IMR-90 (cell line): ENCODE results near the gene STK33. TPM values are rescaled to one million over a fixed set of nuclear protein-coding genes. Genes with fewer than 3 reads are reported as not detected.

Source experiments
- ATAC-seq: fragments of 200-7000 bp; cut with Tn5 transposase; 2 replicates; pipeline ENCODE4 v1.9.1; 2020; ENCODE audit warnings: low read depth, mild to moderate bottlenecking, moderate library complexity
- BruUV-seq: library from RNA; stranded (reverse); fragments of 400-500 nt; replicated peaks from 2 replicates; lab custom pipeline; 2021; lab: Mats Ljungman, UMichigan
- CTCF ChIA-PET: fragments of 300-600 bp; formaldehyde crosslinking; extraction: SDS; loops from one replicate; lab custom pipeline; 2021; ENCODE audit warnings: antibody characterized with exemption; lab: Yijun Ruan, JAX
- POLR2A ChIA-PET: fragments of 300-600 bp; sonication (Branson Sonifier 250); formaldehyde crosslinking; loops from one replicate; lab custom pipeline; 2022; ENCODE audit warnings: antibody characterized with exemption; ENCODE audit not compliant: unreplicated experiment; lab: Charles Lee
- DNase-seq: peaks from one replicate; pipeline ENCODE4 v3.0.0; 2013
- H2AFZ ChIP-seq: replicated peaks from 2 replicates; pipeline ENCODE3; 2013; ENCODE audit warnings: low read length, mild to moderate bottlenecking; ENCODE audit not compliant: poor library complexity
- H2AK5ac ChIP-seq: 2 replicates; pipeline ENCODE4 v1.6.1; 2013; ENCODE audit warnings: low read depth, low read length, inconsistent platforms
- H2AK9ac ChIP-seq: replicated peaks from 2 replicates; pipeline ENCODE3; 2013; ENCODE audit warnings: mild to moderate bottlenecking, low read depth, low read length, moderate library complexity; ENCODE audit not compliant: poor library complexity
- H2BK120ac ChIP-seq: 2 replicates; pipeline ENCODE4 v1.6.1; 2013; ENCODE audit warnings: low read depth, low read length, inconsistent platforms
- H2BK15ac ChIP-seq: 3 replicates; pipeline ENCODE4 v1.6.1; 2013; ENCODE audit warnings: low read depth, low read length, inconsistent platforms
- H2BK20ac ChIP-seq: 2 replicates; pipeline ENCODE4 v1.6.1; 2013; ENCODE audit warnings: low read depth, mild to moderate bottlenecking, inconsistent platforms, low read length, moderate library complexity
- H2BK5ac ChIP-seq: 2 replicates; pipeline ENCODE4 v1.6.1; 2013; ENCODE audit warnings: mild to moderate bottlenecking, low read depth, low read length, inconsistent platforms; ENCODE audit not compliant: poor library complexity, severe bottlenecking
- H3K14ac ChIP-seq: replicated peaks from 2 replicates; pipeline ENCODE4 v1.6.1; 2013; ENCODE audit warnings: low read depth, low read length, inconsistent platforms
- H3K18ac ChIP-seq: 2 replicates; pipeline ENCODE4 v1.6.1; 2013; ENCODE audit warnings: low read depth, low read length, control low read depth
- H3K23ac ChIP-seq: 2 replicates; pipeline ENCODE4 v1.6.1; 2013; ENCODE audit warnings: low read depth, low read length, inconsistent platforms
- H3K27ac ChIP-seq: 2 replicates; pipeline ENCODE4 v1.5.1; 2013; ENCODE audit warnings: mild to moderate bottlenecking, control low read depth, low read length; ENCODE audit not compliant: insufficient read depth
- H3K27me3 ChIP-seq: 2 replicates; pipeline ENCODE4 v1.6.1; 2013; ENCODE audit warnings: low read length; ENCODE audit not compliant: control insufficient read depth, insufficient read depth
- H3K36me3 ChIP-seq: 2 replicates; pipeline ENCODE4 v1.6.1; 2013; ENCODE audit warnings: low read length, mixed read lengths; ENCODE audit not compliant: control insufficient read depth, insufficient read depth
- H3K4ac ChIP-seq: 2 replicates; pipeline ENCODE4 v1.6.1; 2013; ENCODE audit warnings: low read depth, low read length, inconsistent platforms
- H3K4me1 ChIP-seq: 2 replicates; pipeline ENCODE4 v1.6.1; 2013; ENCODE audit warnings: low read length, mixed read lengths; ENCODE audit not compliant: control insufficient read depth, insufficient read depth
- H3K4me2 ChIP-seq: 2 replicates; pipeline ENCODE4 v1.6.1; 2013; ENCODE audit warnings: low read depth, mild to moderate bottlenecking, control low read depth, low read length, moderate library complexity
- H3K4me3 ChIP-seq: 2 replicates; pipeline ENCODE4 v1.5.1; 2013; ENCODE audit warnings: low read depth, mild to moderate bottlenecking, control low read depth, low read length, moderate library complexity; ENCODE audit not compliant: insufficient read depth
- H3K56ac ChIP-seq: 2 replicates; pipeline ENCODE4 v1.6.1; 2013; ENCODE audit warnings: low read length, inconsistent platforms; ENCODE audit not compliant: insufficient read depth; ENCODE audit errors: extremely low read depth
- H3K79me1 ChIP-seq, 2 experiments: 2 replicates each; pipeline ENCODE4 v1.6.1; 2013; ENCODE audit warnings: low read length in 2 of 2, inconsistent platforms in 1 of 2, low read depth in 1 of 2
- H3K9ac ChIP-seq: 2 replicates; pipeline ENCODE4 v1.6.1; 2013; ENCODE audit warnings: low read depth, low read length, control low read depth
- H3K9me1 ChIP-seq: 2 replicates; pipeline ENCODE4 v1.6.1; 2013; ENCODE audit warnings: low read length, inconsistent platforms; ENCODE audit not compliant: insufficient read depth
- H3K9me3 ChIP-seq: 2 replicates; pipeline ENCODE4 v1.6.1; 2013; ENCODE audit warnings: low read length; ENCODE audit not compliant: control insufficient read depth, insufficient read depth
- H4K20me1 ChIP-seq: 2 replicates; pipeline ENCODE4 v1.6.1; 2013; ENCODE audit warnings: low read length, inconsistent platforms; ENCODE audit not compliant: insufficient read depth
- H4K5ac ChIP-seq: 2 replicates; pipeline ENCODE4 v1.6.1; 2013; ENCODE audit warnings: mild to moderate bottlenecking, low read depth, low read length, control low read depth
- H4K8ac ChIP-seq, 2 experiments: 2 replicates each; pipeline ENCODE4 v1.6.1; 2013; ENCODE audit warnings: low read depth in 2 of 2, low read length in 2 of 2, control low read depth in 1 of 2, inconsistent platforms in 1 of 2
- H4K91ac ChIP-seq: 2 replicates; pipeline ENCODE4 v1.6.1; 2013; ENCODE audit warnings: low read depth, low read length, inconsistent platforms; ENCODE audit not compliant: insufficient read depth
- BHLHE40 ChIP-seq: fragments of 150-350 bp; IDR thresholded peaks from 2 replicates; pipeline ENCODE4 v1.6.1; 2016; ENCODE audit warnings: mild to moderate bottlenecking, low read depth, low read length
- CEBPB ChIP-seq: IDR thresholded peaks from 2 replicates; pipeline ENCODE4 v1.6.1; 2012; ENCODE audit warnings: low read depth, low read length, improper control_type of control experiment
- CHD1 ChIP-seq: IDR thresholded peaks from 2 replicates; pipeline ENCODE4 v1.6.1; 2012; ENCODE audit warnings: low read depth, low read length, improper control_type of control experiment
- ELK1 ChIP-seq: fragments of 150-350 bp; IDR thresholded peaks from 2 replicates; pipeline ENCODE4 v1.6.1; 2016; ENCODE audit warnings: low read depth, mild to moderate bottlenecking, low read length, moderate library complexity, borderline replicate concordance
- FOS ChIP-seq: fragments of 150-350 bp; IDR thresholded peaks from 2 replicates; pipeline ENCODE4 v1.6.1; 2016; ENCODE audit warnings: low read depth, low read length
- MAFK ChIP-seq: IDR thresholded peaks from 2 replicates; pipeline ENCODE4 v1.6.1; 2012; ENCODE audit warnings: low read depth, low read length, improper control_type of control experiment
- MAZ ChIP-seq: IDR thresholded peaks from 2 replicates; pipeline ENCODE4 v1.6.1; 2012; ENCODE audit warnings: low read depth, mild to moderate bottlenecking, low read length, improper control_type of control experiment, moderate library complexity, borderline replicate concordance
- MXI1 ChIP-seq: IDR thresholded peaks from 2 replicates; pipeline ENCODE4 v1.6.1; 2012; ENCODE audit warnings: low read depth, mild to moderate bottlenecking, low read length, moderate library complexity, borderline replicate concordance
- NFE2L2 ChIP-seq: fragments of 150-350 bp; IDR thresholded peaks from 2 replicates; pipeline ENCODE4 v1.6.1; 2016; ENCODE audit warnings: low read depth, mild to moderate bottlenecking, low read length
- RAD21 ChIP-seq: IDR thresholded peaks from 2 replicates; pipeline ENCODE4 v1.6.1; 2012; ENCODE audit warnings: low read length, improper control_type of control experiment
- RCOR1 ChIP-seq: IDR thresholded peaks from 2 replicates; pipeline ENCODE4 v1.6.1; 2012; ENCODE audit warnings: mild to moderate bottlenecking, low read length, improper control_type of control experiment; ENCODE audit not compliant: insufficient replicate concordance
- RFX5 ChIP-seq: IDR thresholded peaks from 2 replicates; pipeline ENCODE4 v1.8.0; 2012; ENCODE audit warnings: low read depth, mild to moderate bottlenecking, low read length, moderate library complexity
- SMC3 ChIP-seq: fragments of 150-350 bp; IDR thresholded peaks from 2 replicates; pipeline ENCODE4 v1.6.1; 2016; ENCODE audit warnings: low read depth, mild to moderate bottlenecking, antibody characterized with exemption, low read length, moderate library complexity
- WGBS, 2 experiments: methylation state at CpG; one replicate each; pipeline versions ENCODE4 v1.1.5 to v1.1.7; 2013; ENCODE audit warnings: missing lambda C conversion rate in 2 of 2; ENCODE audit not compliant: insufficient read length in 1 of 2; ENCODE audit errors: extremely low coverage in 2 of 2; 5-methylcytosine and 5-hydroxymethylcytosine counted together
- dilution Hi-C: fragments of 300-500 bp; cut with HindIII; formaldehyde crosslinking; loops from one replicate; pipeline ENCODE4 v1.14.3; 2018; ENCODE audit warnings: low sequenced_read_pairs; ENCODE audit not compliant: unreplicated experiment
- in situ Hi-C: fragments of 300-500 bp; cut with MboI; formaldehyde crosslinking; loops from 3 replicates; pipeline ENCODE4 v1.14.3; 2019; ENCODE audit warnings: low sequenced_read_pairs, inconsistent platforms, mixed read lengths
- intact Hi-C: fragments of 100-400 bp; cut with micrococcal nuclease; formaldehyde crosslinking; loops from 2 replicates; pipeline ENCODE4 v1.10.0; 2022
- polyA plus RNA-seq, 3 experiments: library from polyadenylated mRNA; depleted of rRNA; stranded (reverse); fragments of >200 nt; gene quantifications; 2 replicates each; pipeline ENCODE4 v1.2.3, GENCODE V29; 2012; ENCODE audit warnings: low replicate concordance in 1 of 3
- total RNA-seq: library from RNA; depleted of rRNA; stranded (reverse); fragments of >200 nt; gene quantifications from 2 replicates; pipeline ENCODE4 v1.2.3, GENCODE V29; 2012
- TF ChIP-seq, protein P1 (sequence below): conservative IDR thresholded peaks from 2 replicates; pipeline ENCODE4 v1.5.1; 2012; ENCODE audit warnings: mild to moderate bottlenecking, low read depth, low read length, improper control_type of control experiment
- TF ChIP-seq, protein P2 (sequence below): fragments of 150-350 bp; IDR thresholded peaks from 2 replicates; pipeline ENCODE4 v1.6.1; 2017; ENCODE audit warnings: mild to moderate bottlenecking, antibody characterized with exemption, low read length, low read depth

STK33 gene
- total and polyA plus RNA-seq, 2 of the 4 experiments (the other 2 are of a cell fraction), result 2.3 to 2.6 TPM

- H3K14ac ChIP-seq, result no peak overlapping the region
- H4K91ac ChIP-seq, result no peak overlapping the region
- dilution Hi-C loops, result no loop called here
- H2BK15ac ChIP-seq, result no peak overlapping the region
- no peak overlapping the region for H3K56ac ChIP-seq
- BruUV-seq, result no TSS peak
- H3K4ac ChIP-seq, result no peak overlapping the region
- H2AK5ac ChIP-seq, result no peak overlapping the region
- H3K36me3 ChIP-seq, result no peaks in the 10 kb centered on the region
- H2BK5ac ChIP-seq, result no peak overlapping the region
- no peak overlapping the region for H4K8ac ChIP-seq
- no peak overlapping the region for H3K18ac ChIP-seq
- H3K27me3 ChIP-seq, result no peaks in the 10 kb centered on the region
- no peak overlapping the region for H3K9ac ChIP-seq
- H2AK9ac ChIP-seq, result no peak overlapping the region
- no peak overlapping the region for H2BK20ac ChIP-seq
- H3K4me1 ChIP-seq, result no peaks in the 10 kb centered on the region
- no peak overlapping the region for H2AFZ ChIP-seq
- H3K23ac ChIP-seq, result no peak overlapping the region
- no peak for TF ChIP-seq FOS
- TF ChIP-seq RAD21, result no peak
- TF ChIP-seq MAZ, result no peak
- no peak for TF ChIP-seq RFX5
- no peak for TF ChIP-seq ELK1
- TF ChIP-seq, protein P1, sequence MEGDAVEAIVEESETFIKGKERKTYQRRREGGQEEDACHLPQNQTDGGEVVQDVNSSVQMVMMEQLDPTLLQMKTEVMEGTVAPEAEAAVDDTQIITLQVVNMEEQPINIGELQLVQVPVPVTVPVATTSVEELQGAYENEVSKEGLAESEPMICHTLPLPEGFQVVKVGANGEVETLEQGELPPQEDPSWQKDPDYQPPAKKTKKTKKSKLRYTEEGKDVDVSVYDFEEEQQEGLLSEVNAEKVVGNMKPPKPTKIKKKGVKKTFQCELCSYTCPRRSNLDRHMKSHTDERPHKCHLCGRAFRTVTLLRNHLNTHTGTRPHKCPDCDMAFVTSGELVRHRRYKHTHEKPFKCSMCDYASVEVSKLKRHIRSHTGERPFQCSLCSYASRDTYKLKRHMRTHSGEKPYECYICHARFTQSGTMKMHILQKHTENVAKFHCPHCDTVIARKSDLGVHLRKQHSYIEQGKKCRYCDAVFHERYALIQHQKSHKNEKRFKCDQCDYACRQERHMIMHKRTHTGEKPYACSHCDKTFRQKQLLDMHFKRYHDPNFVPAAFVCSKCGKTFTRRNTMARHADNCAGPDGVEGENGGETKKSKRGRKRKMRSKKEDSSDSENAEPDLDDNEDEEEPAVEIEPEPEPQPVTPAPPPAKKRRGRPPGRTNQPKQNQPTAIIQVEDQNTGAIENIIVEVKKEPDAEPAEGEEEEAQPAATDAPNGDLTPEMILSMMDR, result no peak
- no peak for TF ChIP-seq MXI1
- no peak for TF ChIP-seq CEBPB
- no peak for TF ChIP-seq SMC3
- TF ChIP-seq NFE2L2, result no peak
- TF ChIP-seq RCOR1, result no peak
- no peak for TF ChIP-seq BHLHE40
- no peak for TF ChIP-seq MAFK
- TF ChIP-seq, protein P2, sequence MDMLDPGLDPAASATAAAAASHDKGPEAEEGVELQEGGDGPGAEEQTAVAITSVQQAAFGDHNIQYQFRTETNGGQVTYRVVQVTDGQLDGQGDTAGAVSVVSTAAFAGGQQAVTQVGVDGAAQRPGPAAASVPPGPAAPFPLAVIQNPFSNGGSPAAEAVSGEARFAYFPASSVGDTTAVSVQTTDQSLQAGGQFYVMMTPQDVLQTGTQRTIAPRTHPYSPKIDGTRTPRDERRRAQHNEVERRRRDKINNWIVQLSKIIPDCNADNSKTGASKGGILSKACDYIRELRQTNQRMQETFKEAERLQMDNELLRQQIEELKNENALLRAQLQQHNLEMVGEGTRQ, result no peak
- no peak for TF ChIP-seq CHD1
- intact Hi-C loops, result no loop called here
- DNase-seq (no peak), ATAC-seq (no peak)
- no peaks in the 10 kb centered on the region for H3K79me1 ChIP-seq
- H3K9me1 ChIP-seq, result no peaks in the 10 kb centered on the region
- H3K4me3 ChIP-seq, result no peak overlapping the region
- in situ Hi-C loops, result no loop called here
- H3K27ac ChIP-seq, result no peak overlapping the region
- H3K9me3 ChIP-seq, result no peaks in the 10 kb centered on the region
- H2BK120ac ChIP-seq, result no peak overlapping the region
- ChIA-PET POLR2A (no interaction called here), CTCF (interaction anchor here (1.2 kb wide), 1 partner anchor 35 kb away, joined by 3 read pairs; no protein-coding TSS in a partner anchor)
- H4K5ac ChIP-seq, result no peak overlapping the region
- WGBS, 2 experiments, result no CpG with 5 or more reads among the region's 3 CpGs
- no peak overlapping the region for H3K4me2 ChIP-seq
- H4K20me1 ChIP-seq, result no peaks in the 10 kb centered on the region
These were observed 153.4 kb downstream of the STK33 start for GRCh38 chr11:8440649-8441048.
